ENCODE measurements around the gene ITIH5.
A peak's percentile ranks its signal among the peaks of the same experiment; 100 is the strongest.

The ITIH5 gene

DNA sequence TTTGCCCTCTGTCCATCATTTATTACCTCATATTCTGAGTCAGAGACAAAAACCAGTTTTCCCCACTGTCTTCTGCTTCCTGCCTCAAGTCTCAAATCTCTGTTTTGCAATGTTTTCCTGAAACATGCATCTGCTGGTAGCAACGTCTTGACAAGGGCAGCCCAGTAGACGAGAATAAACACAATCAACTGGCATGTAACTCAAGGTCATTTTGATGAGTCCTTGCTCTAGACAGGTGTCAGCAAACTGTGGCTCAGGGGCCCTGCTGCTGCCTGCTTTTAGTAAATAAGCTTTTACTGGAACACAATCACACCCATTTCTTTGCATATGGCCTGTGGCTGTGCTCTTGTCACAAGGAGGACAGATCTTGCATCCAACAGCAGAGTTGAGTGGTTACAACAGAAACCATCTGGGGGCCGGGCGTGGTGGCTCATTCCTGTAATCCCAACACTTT is 59.8 kb downstream of the ITIH5 start:
- Histone ChIP-seq H2AFZ (ENCODE audit: low read depth) (0 out of 2 replicates have a peak overlapping the region, but pooled peaks have one; percentile 19), H3K27ac (no peak overlapping the region; the same call in 1 of the 2 replicates), H3K36me3 (ENCODE audit: insufficient read depth) (no peaks in the 10 kb centered on the region), H3K9ac (no peak overlapping the region), H3K4me2 (no peak overlapping the region), H3K4me1 (ENCODE audit: low read depth, poor library complexity, severe bottlenecking) (peaks cover 20% of the 10 kb centered on the region), H3K27me3 (ENCODE audit: insufficient read depth, low read depth) (no peaks in the 10 kb centered on the region), H3K4me3 (IDR thresholded peaks at IDR 0.05; ENCODE audit: insufficient read depth, low read depth, low read length) (no peak overlapping the region), H3K79me2 (ENCODE audit: insufficient read depth, low read depth) (no peaks in the 10 kb centered on the region), H4K20me1 (ENCODE audit: insufficient read depth) (no peaks in the 10 kb centered on the region)
- TF ChIP-seq, protein P1, sequence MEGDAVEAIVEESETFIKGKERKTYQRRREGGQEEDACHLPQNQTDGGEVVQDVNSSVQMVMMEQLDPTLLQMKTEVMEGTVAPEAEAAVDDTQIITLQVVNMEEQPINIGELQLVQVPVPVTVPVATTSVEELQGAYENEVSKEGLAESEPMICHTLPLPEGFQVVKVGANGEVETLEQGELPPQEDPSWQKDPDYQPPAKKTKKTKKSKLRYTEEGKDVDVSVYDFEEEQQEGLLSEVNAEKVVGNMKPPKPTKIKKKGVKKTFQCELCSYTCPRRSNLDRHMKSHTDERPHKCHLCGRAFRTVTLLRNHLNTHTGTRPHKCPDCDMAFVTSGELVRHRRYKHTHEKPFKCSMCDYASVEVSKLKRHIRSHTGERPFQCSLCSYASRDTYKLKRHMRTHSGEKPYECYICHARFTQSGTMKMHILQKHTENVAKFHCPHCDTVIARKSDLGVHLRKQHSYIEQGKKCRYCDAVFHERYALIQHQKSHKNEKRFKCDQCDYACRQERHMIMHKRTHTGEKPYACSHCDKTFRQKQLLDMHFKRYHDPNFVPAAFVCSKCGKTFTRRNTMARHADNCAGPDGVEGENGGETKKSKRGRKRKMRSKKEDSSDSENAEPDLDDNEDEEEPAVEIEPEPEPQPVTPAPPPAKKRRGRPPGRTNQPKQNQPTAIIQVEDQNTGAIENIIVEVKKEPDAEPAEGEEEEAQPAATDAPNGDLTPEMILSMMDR (conservative IDR thresholded peaks at IDR 0.05; ENCODE audit: low read depth, low read length) = no peak

DNA sequence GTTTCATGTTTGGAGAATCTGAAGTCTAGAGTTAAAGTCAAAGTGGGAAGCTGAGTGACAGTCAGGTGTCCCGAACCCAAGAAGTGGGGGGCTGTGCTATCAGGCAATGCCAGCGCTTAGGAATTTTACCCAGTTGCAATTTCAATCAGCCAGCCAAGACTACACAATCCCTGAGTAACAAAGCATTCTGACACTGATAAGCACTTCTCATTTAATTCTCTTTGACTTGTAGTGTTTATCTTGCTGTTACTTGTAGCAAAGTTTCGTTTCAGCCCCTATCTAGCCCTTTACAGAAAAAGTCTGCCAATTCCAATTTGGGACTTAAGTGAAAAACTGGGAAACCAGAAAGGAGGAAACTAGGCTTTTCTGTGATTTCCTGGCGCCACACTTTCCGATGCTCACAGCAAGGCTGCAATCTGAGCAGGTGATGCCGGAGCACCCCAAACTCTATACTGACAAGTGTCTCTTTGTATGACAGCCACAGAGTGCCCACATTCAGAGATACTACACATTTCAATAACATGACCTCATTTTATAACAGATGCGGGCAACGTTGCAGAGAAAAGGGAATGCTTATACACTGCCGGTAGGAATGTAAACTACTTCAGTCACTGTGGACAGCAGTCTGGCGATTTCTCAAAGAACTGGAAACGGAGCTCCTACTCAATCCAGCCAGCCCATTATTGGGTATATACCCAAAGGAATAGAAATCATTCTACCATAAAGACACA is 61.0 kb downstream of the ITIH5 start:
- no peak overlapping the region for H3K4me2 ChIP-seq
- H3K36me3 ChIP-seq (ENCODE audit: insufficient read depth) = no peaks in the 10 kb centered on the region
- H4K20me1 ChIP-seq (ENCODE audit: insufficient read depth) = no peaks in the 10 kb centered on the region

DNA sequence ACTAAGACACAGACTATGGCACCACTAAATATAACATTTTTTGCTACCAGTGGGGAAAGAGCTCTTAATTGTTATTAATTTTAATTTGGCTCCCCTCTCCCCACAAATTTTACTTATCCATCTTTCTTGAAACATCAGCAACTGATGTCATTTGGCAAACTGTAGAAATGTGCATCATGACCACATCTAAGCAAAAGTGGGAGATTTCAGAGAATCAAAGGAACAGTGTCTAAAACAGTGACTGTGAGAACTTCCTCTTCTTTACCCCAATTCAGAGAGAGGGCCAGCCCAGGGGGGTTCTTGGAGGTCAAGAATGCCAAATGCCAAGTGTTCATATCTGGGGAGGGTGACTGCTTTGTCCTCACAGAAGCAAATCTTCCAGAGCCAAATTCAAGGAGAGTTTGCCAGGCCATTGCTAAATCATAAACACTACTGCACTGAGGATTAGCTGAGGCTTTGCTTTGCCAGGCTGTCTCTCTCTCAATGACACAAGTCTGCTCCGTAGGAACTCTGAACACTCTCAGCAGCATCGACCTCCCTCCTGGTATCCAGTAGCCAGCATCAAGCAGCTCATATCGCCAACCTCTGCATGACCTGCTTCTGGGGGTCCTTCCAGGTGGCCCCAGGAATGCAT is 65.6 kb downstream of the ITIH5 start:
- Histone ChIP-seq H3K9ac (no peak overlapping the region), H3K27me3 (ENCODE audit: insufficient read depth, low read depth) (no peaks in the 10 kb centered on the region), H3K36me3 (ENCODE audit: insufficient read depth) (no peaks in the 10 kb centered on the region), H3K4me3 (IDR thresholded peaks at IDR 0.05; ENCODE audit: insufficient read depth, low read depth, low read length) (no peak overlapping the region), H3K4me2 (no peak overlapping the region), H2AFZ (ENCODE audit: low read depth) (no peak overlapping the region), H4K20me1 (ENCODE audit: insufficient read depth) (no peaks in the 10 kb centered on the region), H3K27ac (no peak overlapping the region), H3K79me2 (ENCODE audit: insufficient read depth, low read depth) (no peaks in the 10 kb centered on the region), H3K4me1 (ENCODE audit: low read depth, poor library complexity, severe bottlenecking) (no peaks in the 10 kb centered on the region)
- TF ChIP-seq, protein P1 (conservative IDR thresholded peaks at IDR 0.05; ENCODE audit: low read depth, low read length) = no peak

More for the DNA sequence above, 61.0 kb downstream of the ITIH5 start:
- Histone ChIP-seq H2AFZ (ENCODE audit: low read depth) (no peak overlapping the region), H3K9ac (no peak overlapping the region), H3K27me3 (ENCODE audit: insufficient read depth, low read depth) (no peaks in the 10 kb centered on the region), H3K79me2 (ENCODE audit: insufficient read depth, low read depth) (no peaks in the 10 kb centered on the region), H3K4me1 (ENCODE audit: low read depth, poor library complexity, severe bottlenecking) (peaks cover 9% of the 10 kb centered on the region), H3K4me3 (IDR thresholded peaks at IDR 0.05; ENCODE audit: insufficient read depth, low read depth, low read length) (no peak overlapping the region), H3K27ac (no peak overlapping the region)
- TF ChIP-seq, protein P1 (conservative IDR thresholded peaks at IDR 0.05; ENCODE audit: low read depth, low read length) = no peak

DNA sequence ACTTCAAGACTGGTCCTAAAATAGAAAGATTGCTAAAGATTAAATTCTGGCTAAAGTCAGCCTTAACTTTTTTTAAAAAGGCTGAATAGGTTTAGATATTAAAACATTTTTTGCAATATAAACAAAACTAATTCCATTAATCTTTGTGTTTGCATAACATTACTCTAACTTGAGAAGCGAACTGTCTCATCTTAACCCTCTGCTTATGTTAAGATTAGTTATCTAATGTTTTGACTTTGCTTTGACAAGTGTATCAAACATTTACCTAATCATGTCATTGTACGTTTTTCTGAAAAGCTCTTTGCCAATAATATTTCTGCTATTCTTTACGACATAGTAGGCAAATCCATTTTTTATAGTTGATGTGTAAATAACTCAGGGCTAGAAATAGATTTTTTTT is 68.0 kb downstream of the ITIH5 start:
- Histone ChIP-seq H3K27me3 (ENCODE audit: insufficient read depth, low read depth) (no peaks in the 10 kb centered on the region), H3K4me2 (no peak overlapping the region), H3K27ac (no peak overlapping the region), H2AFZ (ENCODE audit: low read depth) (no peak overlapping the region), H3K9ac (no peak overlapping the region), H3K4me3 (IDR thresholded peaks at IDR 0.05; ENCODE audit: insufficient read depth, low read depth, low read length) (no peak overlapping the region), H3K4me1 (ENCODE audit: low read depth, poor library complexity, severe bottlenecking) (no peaks in the 10 kb centered on the region), H3K36me3 (ENCODE audit: insufficient read depth) (no peaks in the 10 kb centered on the region), H3K79me2 (ENCODE audit: insufficient read depth, low read depth) (no peaks in the 10 kb centered on the region), H4K20me1 (ENCODE audit: insufficient read depth) (no peaks in the 10 kb centered on the region)
- TF ChIP-seq, protein P1 (conservative IDR thresholded peaks at IDR 0.05; ENCODE audit: low read depth, low read length) = no peak

Measured in KMS-11 (cell line).